Uterus (tissue), 2 donors: Measurements from ENCODE around the gene MYO9B.

Experiments
- CTCF ChIP-seq, 4 experiments: fragments of 200-600 bp in 2 of 4; fragments of 450-650 bp in 2 of 4; sonication (generic) in 2 of 4; IDR thresholded peaks; one replicate each; pipeline ENCODE4 v1.5.1; 2016 to 2019; ENCODE audit warnings: antibody characterized with exemption in 4 of 4, mild to moderate bottlenecking in 2 of 4, moderate library complexity in 1 of 4
- POLR2A ChIP-seq, 2 donors: fragments of 450-650 bp; IDR thresholded peaks; one replicate each; pipeline ENCODE4 v1.6.1; 2016; ENCODE audit warnings: antibody characterized with exemption in 2 of 2, mild to moderate bottlenecking in 1 of 2, moderate library complexity in 1 of 2

GRCh38 chr19:17164639-17165038, 89.1 kb downstream of the MYO9B start:
- TF ChIP-seq CTCF (IDR thresholded peaks at IDR 0.05) (no peak), POLR2A (IDR thresholded peaks at IDR 0.05) (no peak)
